Measurements from ENCODE around the gene CRABP1. TPM values are rescaled to one million over a fixed set of nuclear protein-coding genes. Genes with fewer than 3 reads are reported as not detected.

The CRABP1 gene
- total and polyA plus RNA-seq, 3 experiments from 2014 or later, result not detected

DNA sequence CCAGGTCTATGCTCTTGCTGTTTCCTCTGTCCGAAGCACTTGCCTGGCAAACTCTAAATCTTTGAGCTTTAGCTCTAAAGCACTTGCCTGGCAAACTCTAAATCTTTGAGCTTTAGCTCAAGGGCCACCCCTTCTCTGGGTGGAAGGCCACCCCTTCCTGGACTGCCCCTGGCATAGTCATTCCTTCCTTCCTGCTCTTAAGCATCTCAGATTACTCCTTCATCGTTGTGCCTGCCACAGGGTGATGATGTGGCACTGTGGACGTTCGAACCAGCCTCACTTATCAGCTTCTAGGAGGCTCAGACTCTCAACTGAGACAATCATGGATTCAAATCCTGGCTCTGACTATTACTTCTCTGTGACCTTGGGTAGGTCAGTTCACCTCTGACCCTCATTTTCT, 10.5 kb upstream of the CRABP1 start:
- Histone ChIP-seq H3K27me3 (ENCODE audit: insufficient read depth, low read length, poor library complexity, severe bottlenecking) (no peaks in the 10 kb centered on the region), H3K9me3 (ENCODE audit: low read length) (no peaks in the 10 kb centered on the region), H3K36me3 (ENCODE audit: insufficient read depth, low read length) (no peaks in the 10 kb centered on the region), H3K4me1 (ENCODE audit: insufficient read depth, low read length) (no peaks in the 10 kb centered on the region), H3K27ac (ENCODE audit: low read depth, low read length) (no peak overlapping the region), H3K4me3 (ENCODE audit: low read length) (no peak overlapping the region)
- DNase-seq, result no peak
- ChIA-PET CTCF (no interaction called here), POLR2A (no interaction called here)
- H3K4me3 Mint-ChIP-seq, result no peak overlapping the region
- peaks cover 0 to 1% (median 0%) of the 10 kb centered on the region in 3 donors for H3K36me3 Mint-ChIP-seq
- H3K9me3 Mint-ChIP-seq, result no peaks in the 10 kb centered on the region
- H3K27me3 Mint-ChIP-seq, result peaks cover 1 to 8% of the 10 kb centered on the region in 2 donors
- no peaks in the 10 kb centered on the region for H3K4me1 Mint-ChIP-seq
- no peak overlapping the region for H3K27ac Mint-ChIP-seq

DNA sequence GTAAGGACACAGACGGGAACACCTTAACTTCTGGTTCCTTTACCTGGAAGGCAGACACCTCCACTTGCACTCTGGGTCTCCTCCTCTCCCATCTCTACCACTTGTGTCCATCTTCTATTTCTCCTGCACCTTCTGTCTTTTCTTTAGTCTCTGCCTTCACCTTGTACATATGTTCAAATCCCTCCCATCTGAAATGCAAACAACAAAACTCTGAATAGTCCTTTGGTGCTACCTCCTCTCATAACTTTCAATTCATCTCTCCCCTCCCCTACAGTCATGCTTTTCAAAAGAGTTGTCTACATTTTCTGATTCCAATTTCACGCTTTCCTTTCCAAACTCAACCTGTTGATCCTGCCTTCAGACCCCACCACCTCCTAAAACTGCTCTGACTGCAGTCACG, 5.3 kb upstream of the CRABP1 start:
- Histone ChIP-seq H3K27ac (ENCODE audit: low read depth, low read length) (no peak overlapping the region), H3K36me3 (ENCODE audit: insufficient read depth, low read length) (no peaks in the 10 kb centered on the region), H3K4me1 (ENCODE audit: insufficient read depth, low read length) (no peaks in the 10 kb centered on the region), H3K9me3 (ENCODE audit: low read length) (no peaks in the 10 kb centered on the region), H3K27me3 (ENCODE audit: insufficient read depth, low read length, poor library complexity, severe bottlenecking) (peaks cover 6% of the 10 kb centered on the region), H3K4me3 (ENCODE audit: low read length) (no peak overlapping the region)
- no peak for DNase-seq
- Mint-ChIP-seq H3K4me1 (peaks cover 0 to 5% (median 2%) of the 10 kb centered on the region in 3 donors), H3K27ac (no peak overlapping the region), H3K27me3 (peaks cover 10 to 31% of the 10 kb centered on the region in 2 donors), H3K4me3 (no peak overlapping the region), H3K36me3 (no peaks in the 10 kb centered on the region), H3K9me3 (no peaks in the 10 kb centered on the region)
- POLR2A ChIA-PET, result no interaction called here
- CTCF ChIA-PET, result no interaction called here

- ChIA-PET POLR2A (no interaction called here), CTCF (no interaction called here)
- H3K4me3 ChIP-seq (ENCODE audit: low read length), result no peak overlapping the region
- H3K27ac Mint-ChIP-seq, result no peak overlapping the region
- no peaks in the 10 kb centered on the region for H3K9me3 ChIP-seq (ENCODE audit: low read length)
- no peaks in the 10 kb centered on the region for H3K36me3 Mint-ChIP-seq
- no peak overlapping the region for H3K27ac ChIP-seq (ENCODE audit: low read depth, low read length)
- H3K27me3 Mint-ChIP-seq, result peaks cover 14 to 38% of the 10 kb centered on the region in 2 donors
- H3K4me1 Mint-ChIP-seq, result peaks cover 0 to 5% (median 4%) of the 10 kb centered on the region in 3 donors
- H3K4me3 Mint-ChIP-seq, result no peak overlapping the region
- H3K36me3 ChIP-seq (ENCODE audit: insufficient read depth, low read length), result no peaks in the 10 kb centered on the region
- DNase-seq, result no peak
- H3K9me3 Mint-ChIP-seq, result no peaks in the 10 kb centered on the region
- peaks cover 13% of the 10 kb centered on the region for H3K27me3 ChIP-seq (ENCODE audit: insufficient read depth, low read length, poor library complexity, severe bottlenecking)
- no peaks in the 10 kb centered on the region for H3K4me1 ChIP-seq (ENCODE audit: insufficient read depth, low read length)
These were observed 4.2 kb upstream of the CRABP1 start for GRCh38 chr15:78335985-78336384.

DNA sequence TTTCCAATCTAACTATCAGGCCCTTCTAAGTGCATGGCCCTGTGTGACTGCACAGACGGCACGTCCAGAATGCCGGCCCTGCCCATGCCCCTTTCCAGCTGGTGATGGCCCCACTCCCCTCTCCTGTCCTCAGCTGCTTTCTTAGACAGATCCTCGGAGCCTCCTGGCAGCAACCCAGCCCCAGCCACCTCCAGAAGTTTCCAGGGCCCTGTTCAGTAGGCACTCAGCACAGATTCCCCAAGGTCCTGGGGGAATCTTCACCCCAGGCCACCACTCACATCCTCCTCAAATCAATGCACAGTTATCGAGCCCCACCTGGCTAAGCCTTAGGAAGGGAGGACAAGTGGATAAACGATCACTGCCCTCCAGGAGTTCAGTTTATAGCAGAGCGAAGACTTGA, 1.4 kb upstream of the CRABP1 start:
- no peak overlapping the region for H3K27ac Mint-ChIP-seq
- H3K36me3 ChIP-seq (ENCODE audit: insufficient read depth, low read length), result no peaks in the 10 kb centered on the region
- H3K4me3 Mint-ChIP-seq, result no peak overlapping the region
- peaks cover 0 to 5% (median 4%) of the 10 kb centered on the region in 3 donors for H3K4me1 Mint-ChIP-seq
- peaks cover 27 to 50% of the 10 kb centered on the region in 2 donors for H3K27me3 Mint-ChIP-seq
- no peaks in the 10 kb centered on the region for H3K9me3 ChIP-seq (ENCODE audit: low read length)
- H3K9me3 Mint-ChIP-seq, result no peaks in the 10 kb centered on the region
- no peaks in the 10 kb centered on the region for H3K36me3 Mint-ChIP-seq
- no peaks in the 10 kb centered on the region for H3K4me1 ChIP-seq (ENCODE audit: insufficient read depth, low read length)
- CTCF ChIA-PET, result no interaction called here
- H3K27ac ChIP-seq (ENCODE audit: low read depth, low read length), result no peak overlapping the region
- H3K4me3 ChIP-seq (ENCODE audit: low read length), result no peak overlapping the region
- DNase-seq, result no peak
- H3K27me3 ChIP-seq (ENCODE audit: insufficient read depth, low read length, poor library complexity, severe bottlenecking), result peaks cover 20% of the 10 kb centered on the region
- POLR2A ChIA-PET, result no interaction called here

DNA sequence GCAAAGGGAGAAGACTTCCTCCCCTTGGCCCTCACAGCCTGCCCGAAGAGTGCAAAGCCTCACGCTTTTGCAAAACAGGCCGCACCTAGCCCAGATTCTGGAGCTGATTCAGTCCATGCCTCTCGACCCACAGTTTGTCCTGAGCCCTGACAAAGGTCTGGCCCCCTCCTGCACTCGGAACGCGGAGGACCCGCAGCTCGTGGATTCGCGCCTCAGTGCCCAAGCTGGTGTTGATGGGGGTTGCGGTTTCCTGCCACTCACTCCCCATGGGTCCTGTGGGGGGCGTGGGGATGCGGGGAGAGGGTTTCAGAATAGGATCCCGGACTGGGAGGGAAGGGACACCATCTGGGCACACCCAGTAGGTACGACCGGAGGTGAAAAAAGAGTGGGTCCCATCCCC, 594 bp upstream of the CRABP1 start:
- H3K4me3 Mint-ChIP-seq, result no peak overlapping the region
- H3K9me3 Mint-ChIP-seq, result no peaks in the 10 kb centered on the region
- no peak for DNase-seq
- no peak overlapping the region for H3K4me3 ChIP-seq (ENCODE audit: low read length)
- H3K27me3 Mint-ChIP-seq, result peaks cover 29 to 50% of the 10 kb centered on the region in 2 donors
- no peaks in the 10 kb centered on the region for H3K36me3 Mint-ChIP-seq
- CTCF ChIA-PET, result no interaction called here
- POLR2A ChIA-PET, result interaction anchor here (0.6 kb wide), 1 partner anchor 40 kb away, joined by 5 read pairs; no protein-coding TSS in a partner anchor
- H3K9me3 ChIP-seq (ENCODE audit: low read length), result no peaks in the 10 kb centered on the region
- no peak overlapping the region for H3K27ac ChIP-seq (ENCODE audit: low read depth, low read length)
- H3K36me3 ChIP-seq (ENCODE audit: insufficient read depth, low read length), result no peaks in the 10 kb centered on the region
- no peaks in the 10 kb centered on the region for H3K4me1 ChIP-seq (ENCODE audit: insufficient read depth, low read length)
- peaks cover 0 to 5% (median 4%) of the 10 kb centered on the region in 3 donors for H3K4me1 Mint-ChIP-seq
- no peak overlapping the region for H3K27ac Mint-ChIP-seq
- H3K27me3 ChIP-seq (ENCODE audit: insufficient read depth, low read length, poor library complexity, severe bottlenecking), result peaks cover 20% of the 10 kb centered on the region

DNA sequence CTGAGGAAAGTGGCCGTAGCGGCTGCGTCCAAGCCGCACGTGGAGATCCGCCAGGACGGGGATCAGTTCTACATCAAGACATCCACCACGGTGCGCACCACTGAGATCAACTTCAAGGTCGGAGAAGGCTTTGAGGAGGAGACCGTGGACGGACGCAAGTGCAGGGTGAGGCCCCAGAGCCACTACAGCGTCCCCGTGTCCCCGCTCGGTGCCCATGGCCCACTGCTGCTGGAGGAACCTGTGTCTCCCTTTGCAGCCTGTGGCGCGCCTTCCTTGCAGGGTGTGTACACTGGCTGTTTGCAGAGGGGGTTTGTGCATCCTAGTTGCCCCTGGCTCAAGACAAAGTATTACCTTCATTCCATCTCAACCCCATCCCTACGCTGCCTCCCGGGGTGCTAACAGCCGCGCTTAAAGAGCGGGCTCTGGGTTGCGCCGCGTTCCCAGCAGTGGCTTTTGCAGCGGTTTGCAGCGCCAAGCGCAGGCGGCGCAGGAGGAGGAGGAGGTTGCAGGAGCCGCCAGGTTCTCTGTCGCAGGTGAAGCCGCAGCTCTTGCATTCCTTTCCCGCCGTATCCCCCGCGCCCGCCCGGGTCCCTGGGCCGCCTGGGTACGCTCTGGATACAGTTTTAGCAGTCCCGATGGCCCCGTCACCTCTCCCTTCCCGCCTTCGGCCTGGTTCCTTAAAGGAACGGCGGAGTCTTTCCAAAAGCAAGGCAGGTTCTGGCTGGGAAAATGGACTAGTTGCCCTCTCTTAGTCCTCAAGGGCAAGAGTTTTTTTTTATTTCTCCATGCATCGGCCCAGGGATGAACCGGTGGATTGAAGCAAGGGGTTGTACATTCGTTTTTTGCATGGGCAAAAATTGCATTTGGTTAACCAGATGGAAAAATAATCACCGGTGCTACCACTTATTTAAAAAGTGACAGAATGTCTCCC, 1.2 kb downstream of the CRABP1 start:
- no peak overlapping the region for H3K27ac ChIP-seq (ENCODE audit: low read depth, low read length)
- no peaks in the 10 kb centered on the region for H3K9me3 ChIP-seq (ENCODE audit: low read length)
- Mint-ChIP-seq H3K9me3 (no peaks in the 10 kb centered on the region), H3K4me1 (peaks cover 0 to 5% (median 4%) of the 10 kb centered on the region in 3 donors), H3K36me3 (no peaks in the 10 kb centered on the region), H3K27me3 (peaks cover 29 to 62% of the 10 kb centered on the region in 2 donors), H3K4me3 (no peak overlapping the region), H3K27ac (no peak overlapping the region)
- POLR2A ChIA-PET, result no interaction called here
- CTCF ChIA-PET, result no interaction called here
- no peaks in the 10 kb centered on the region for H3K36me3 ChIP-seq (ENCODE audit: insufficient read depth, low read length)
- DNase-seq, result no peak
- H3K4me3 ChIP-seq (ENCODE audit: low read length), result no peak overlapping the region
- peaks cover 20% of the 10 kb centered on the region for H3K27me3 ChIP-seq (ENCODE audit: insufficient read depth, low read length, poor library complexity, severe bottlenecking)
- H3K4me1 ChIP-seq (ENCODE audit: insufficient read depth, low read length), result no peaks in the 10 kb centered on the region

DNA sequence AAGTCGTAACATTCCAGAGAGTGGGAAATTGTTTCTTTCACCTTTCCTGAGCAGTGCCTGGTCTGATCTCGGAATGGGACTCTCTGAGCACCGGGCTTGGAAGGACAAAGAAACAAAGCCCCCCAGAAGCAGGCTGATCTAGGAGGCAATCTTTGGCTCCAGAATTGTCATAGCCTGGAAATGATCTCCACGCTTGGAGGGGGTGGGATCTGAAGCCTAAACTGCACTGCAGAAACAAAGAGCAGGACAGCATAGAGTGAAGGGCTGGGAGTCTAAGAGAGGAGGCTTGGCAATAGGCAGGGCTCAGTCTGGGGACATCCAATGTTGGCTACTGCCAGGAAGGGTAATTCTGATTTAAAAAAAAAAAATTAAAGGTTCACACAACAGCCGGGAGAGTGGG, 1.9 kb downstream of the CRABP1 start:
- peaks cover 20% of the 10 kb centered on the region for H3K27me3 ChIP-seq (ENCODE audit: insufficient read depth, low read length, poor library complexity, severe bottlenecking)
- CTCF ChIA-PET, result no interaction called here
- H3K4me3 Mint-ChIP-seq, result no peak overlapping the region

GRCh38 chr15:78343276-78344060, 3.3 kb downstream of the CRABP1 start:
- CTCF ChIA-PET, result no interaction called here
- Mint-ChIP-seq H3K4me3 (no peak overlapping the region), H3K27me3 (peaks cover 29 to 62% of the 10 kb centered on the region in 2 donors), H3K4me1 (peaks cover 0 to 5% (median 4%) of the 10 kb centered on the region in 3 donors), H3K27ac (no peak overlapping the region), H3K36me3 (no peaks in the 10 kb centered on the region), H3K9me3 (no peaks in the 10 kb centered on the region)
- no peaks in the 10 kb centered on the region for H3K9me3 ChIP-seq (ENCODE audit: low read length)
- DNase-seq, result no peak
- H3K4me1 ChIP-seq (ENCODE audit: insufficient read depth, low read length), result no peaks in the 10 kb centered on the region
- H3K36me3 ChIP-seq (ENCODE audit: insufficient read depth, low read length), result no peaks in the 10 kb centered on the region
- POLR2A ChIA-PET, result no interaction called here
- peaks cover 20% of the 10 kb centered on the region for H3K27me3 ChIP-seq (ENCODE audit: insufficient read depth, low read length, poor library complexity, severe bottlenecking)
- H3K4me3 ChIP-seq (ENCODE audit: low read length), result no peak overlapping the region
- H3K27ac ChIP-seq (ENCODE audit: low read depth, low read length), result no peak overlapping the region

More for the DNA sequence above, 1.9 kb downstream of the CRABP1 start:
- Mint-ChIP-seq H3K4me1 (peaks cover 0 to 5% (median 4%) of the 10 kb centered on the region in 3 donors), H3K27ac (no peak overlapping the region), H3K27me3 (peaks cover 29 to 68% of the 10 kb centered on the region in 2 donors), H3K36me3 (no peaks in the 10 kb centered on the region), H3K9me3 (no peaks in the 10 kb centered on the region)
- no peak overlapping the region for H3K4me3 ChIP-seq (ENCODE audit: low read length)
- no peaks in the 10 kb centered on the region for H3K36me3 ChIP-seq (ENCODE audit: insufficient read depth, low read length)
- POLR2A ChIA-PET, result no interaction called here
- H3K27ac ChIP-seq (ENCODE audit: low read depth, low read length), result no peak overlapping the region
- no peaks in the 10 kb centered on the region for H3K4me1 ChIP-seq (ENCODE audit: insufficient read depth, low read length)
- DNase-seq, result no peak
- H3K9me3 ChIP-seq (ENCODE audit: low read length), result no peaks in the 10 kb centered on the region
